ENCODE results near the gene STARD3NL.

- TF ChIP-seq, protein P1, sequence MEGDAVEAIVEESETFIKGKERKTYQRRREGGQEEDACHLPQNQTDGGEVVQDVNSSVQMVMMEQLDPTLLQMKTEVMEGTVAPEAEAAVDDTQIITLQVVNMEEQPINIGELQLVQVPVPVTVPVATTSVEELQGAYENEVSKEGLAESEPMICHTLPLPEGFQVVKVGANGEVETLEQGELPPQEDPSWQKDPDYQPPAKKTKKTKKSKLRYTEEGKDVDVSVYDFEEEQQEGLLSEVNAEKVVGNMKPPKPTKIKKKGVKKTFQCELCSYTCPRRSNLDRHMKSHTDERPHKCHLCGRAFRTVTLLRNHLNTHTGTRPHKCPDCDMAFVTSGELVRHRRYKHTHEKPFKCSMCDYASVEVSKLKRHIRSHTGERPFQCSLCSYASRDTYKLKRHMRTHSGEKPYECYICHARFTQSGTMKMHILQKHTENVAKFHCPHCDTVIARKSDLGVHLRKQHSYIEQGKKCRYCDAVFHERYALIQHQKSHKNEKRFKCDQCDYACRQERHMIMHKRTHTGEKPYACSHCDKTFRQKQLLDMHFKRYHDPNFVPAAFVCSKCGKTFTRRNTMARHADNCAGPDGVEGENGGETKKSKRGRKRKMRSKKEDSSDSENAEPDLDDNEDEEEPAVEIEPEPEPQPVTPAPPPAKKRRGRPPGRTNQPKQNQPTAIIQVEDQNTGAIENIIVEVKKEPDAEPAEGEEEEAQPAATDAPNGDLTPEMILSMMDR (IDR thresholded peaks at IDR 0.05; ENCODE audit: poor library complexity) = no peak
- no peak for TF ChIP-seq EZH2 (IDR thresholded peaks at IDR 0.05; ENCODE audit: borderline replicate concordance)
Measured at GRCh38 chr7:38192327-38192726, 14.3 kb downstream of the STARD3NL start.

Data from hepatocyte (in vitro differentiated cells).